Osteocyte (in vitro differentiated cells): ENCODE measurements around the gene PDGFA. TPM values are rescaled to one million over a fixed set of nuclear protein-coding genes. Genes with fewer than 3 reads are reported as not detected.

Experiments used
- DNase-seq: peaks from one replicate; pipeline ENCODE4 v3.0.0; 2021; ENCODE audit warnings: mixed read lengths; ENCODE audit not compliant: unreplicated experiment; ENCODE audit errors: extremely low spot score
- H3K27ac Mint-ChIP-seq: one replicate; pipeline ENCODE4 v1.8.0; 2021; ENCODE audit warnings: mild to moderate bottlenecking, mixed read lengths; ENCODE audit not compliant: unreplicated experiment
- H3K27me3 Mint-ChIP-seq: one replicate; pipeline ENCODE4 v1.8.0; 2021; ENCODE audit warnings: mixed read lengths; ENCODE audit not compliant: unreplicated experiment
- H3K36me3 Mint-ChIP-seq: one replicate; pipeline ENCODE4 v1.8.0; 2021; ENCODE audit warnings: mixed read lengths; ENCODE audit not compliant: unreplicated experiment
- H3K4me1 Mint-ChIP-seq: one replicate; pipeline ENCODE4 v1.8.0; 2021; ENCODE audit warnings: mixed read lengths; ENCODE audit not compliant: unreplicated experiment
- H3K4me3 Mint-ChIP-seq: one replicate; pipeline ENCODE4 v1.8.0; 2021; ENCODE audit warnings: mild to moderate bottlenecking, moderate library complexity, mixed read lengths; ENCODE audit not compliant: unreplicated experiment
- H3K9me3 Mint-ChIP-seq: one replicate; pipeline ENCODE4 v1.8.0; 2021; ENCODE audit warnings: mixed read lengths; ENCODE audit not compliant: unreplicated experiment
- CTCF ChIP-seq: fragments of 200-600 bp; sonication (generic); IDR thresholded peaks from 2 replicates; pipeline ENCODE4 v1.5.0; 2021; ENCODE audit warnings: antibody characterized with exemption, mild to moderate bottlenecking, moderate library complexity
- long read RNA-seq: library from polyadenylated mRNA; unstranded; transcript quantifications from one replicate; pipeline ENCODE4 v2.0.0, GENCODE V29; 2021
- total RNA-seq: library from RNA; stranded (reverse); gene quantifications from 2 replicates; pipeline ENCODE4 v1.2.1, GENCODE V29; 2021

PDGFA gene
- total RNA-seq, result 92.0 and 93.6 TPM in 2 replicates
- long read RNA-seq, transcript PDGFA-203 (6 exons, 2,305 nt), result major isoform, 7 of 16 reads
- long read RNA-seq, partial matches to known transcripts, result 3 of 16 reads
- long read RNA-seq, other reads (novel, unspliced or antisense), result 6 of 16 reads

DNA sequence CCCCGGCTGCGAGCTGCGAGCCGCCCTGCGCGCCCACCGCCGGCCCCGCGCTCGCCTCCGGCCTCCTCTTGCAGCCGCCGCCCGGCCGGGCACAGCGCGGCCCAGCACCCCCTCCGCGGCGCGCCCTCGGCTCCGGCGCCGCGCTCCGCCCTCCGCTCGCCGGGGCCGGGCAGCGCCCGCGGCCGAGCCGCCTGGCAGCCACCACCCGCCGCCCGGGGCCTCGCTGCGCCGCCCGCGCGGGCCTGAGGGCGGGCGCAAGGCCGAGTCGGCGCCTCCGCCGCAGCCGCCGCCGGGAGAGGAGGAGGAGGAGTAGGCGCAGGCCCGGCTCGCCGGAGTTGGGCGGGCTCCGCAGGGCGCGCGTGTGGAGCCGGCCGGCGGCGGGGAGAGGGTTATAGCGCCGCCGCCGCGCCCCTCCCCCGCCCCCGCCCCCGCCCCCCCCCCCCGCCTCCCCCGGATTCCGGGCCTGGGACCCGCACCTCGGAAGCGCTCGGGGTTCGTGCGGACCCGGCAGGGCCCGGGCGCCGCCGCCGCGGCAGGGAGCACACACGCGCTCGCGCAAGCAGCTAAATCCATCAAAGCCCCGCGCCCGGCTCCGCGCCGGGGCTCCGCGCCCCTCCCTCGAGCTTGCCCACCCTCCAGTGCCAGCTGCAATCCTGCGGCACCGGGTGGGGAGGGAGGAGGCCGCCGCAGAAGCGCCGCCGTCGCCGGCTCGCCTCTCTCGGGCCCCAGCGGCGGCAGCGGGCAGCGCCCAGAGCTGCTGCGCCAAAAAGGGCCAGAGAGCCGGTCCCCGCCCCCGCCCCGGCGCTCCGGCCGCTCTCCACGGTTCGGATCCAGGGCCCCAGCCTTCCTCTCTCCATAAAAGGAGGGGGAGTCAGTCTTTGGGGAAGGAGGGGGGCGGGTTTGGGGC, at the start of gene PDGFA:
Gene PDGFA (minus strand): TSS at position 363 of the 907 bp plus-strand sequence. CDS start 845 bp downstream, outside the sequence.
- no peaks in the 10 kb centered on the region for H3K9me3 Mint-ChIP-seq
- no peak for TF ChIP-seq CTCF
- peaks cover 27% of the 10 kb centered on the region for H3K4me1 Mint-ChIP-seq
- peak within 1 kb of the TSS; percentile 86 for H3K4me3 Mint-ChIP-seq
- no peaks in the 10 kb centered on the region for H3K27me3 Mint-ChIP-seq
- peak within 1 kb of the TSS; percentile 69 for H3K27ac Mint-ChIP-seq
- H3K36me3 Mint-ChIP-seq, result no peaks in the 10 kb centered on the region
- peak; percentile 92 for DNase-seq

- Mint-ChIP-seq H3K9me3 (no peaks in the 10 kb centered on the region), H3K27ac (no peak overlapping the region), H3K36me3 (no peaks in the 10 kb centered on the region), H3K4me3 (no peak overlapping the region), H3K27me3 (no peaks in the 10 kb centered on the region), H3K4me1 (no peaks in the 10 kb centered on the region)
- no peak for DNase-seq
- TF ChIP-seq CTCF, result no peak
Measured at GRCh38 chr7:568031-568951, 48.6 kb upstream of the PDGFA start.

- no peak for TF ChIP-seq CTCF
- H3K27me3 Mint-ChIP-seq, result no peaks in the 10 kb centered on the region
Measured at GRCh38 chr7:567305-567883, 47.7 kb upstream of the PDGFA start.

GRCh38 chr7:566100-566499, 46.5 kb upstream of the PDGFA start:
- no peaks in the 10 kb centered on the region for H3K36me3 Mint-ChIP-seq
- H3K4me3 Mint-ChIP-seq, result no peak overlapping the region
- no peaks in the 10 kb centered on the region for H3K27me3 Mint-ChIP-seq
- H3K4me1 Mint-ChIP-seq, result peaks cover 4% of the 10 kb centered on the region
- DNase-seq, result no peak
- no peak overlapping the region for H3K27ac Mint-ChIP-seq
- H3K9me3 Mint-ChIP-seq, result no peaks in the 10 kb centered on the region
- TF ChIP-seq CTCF, result no peak

More at GRCh38 chr7:567305-567883, 47.7 kb upstream of the PDGFA start:
- Mint-ChIP-seq H3K36me3 (no peaks in the 10 kb centered on the region), H3K4me3 (no peak overlapping the region), H3K9me3 (no peaks in the 10 kb centered on the region), H3K4me1 (peaks cover 4% of the 10 kb centered on the region), H3K27ac (no peak overlapping the region)
- DNase-seq, result no peak
